NOMO-1 treated with DMSO at 0.1 percent for 48 hours (cell line): ENCODE results near the gene GADD45GIP1.

ENCODE experiments used
- DNase-seq: peaks from one replicate; lab custom pipeline; 2025; ENCODE audit not compliant: unreplicated experiment; lab: John Stamatoyannopoulos, UW

The GADD45GIP1 gene

DNA sequence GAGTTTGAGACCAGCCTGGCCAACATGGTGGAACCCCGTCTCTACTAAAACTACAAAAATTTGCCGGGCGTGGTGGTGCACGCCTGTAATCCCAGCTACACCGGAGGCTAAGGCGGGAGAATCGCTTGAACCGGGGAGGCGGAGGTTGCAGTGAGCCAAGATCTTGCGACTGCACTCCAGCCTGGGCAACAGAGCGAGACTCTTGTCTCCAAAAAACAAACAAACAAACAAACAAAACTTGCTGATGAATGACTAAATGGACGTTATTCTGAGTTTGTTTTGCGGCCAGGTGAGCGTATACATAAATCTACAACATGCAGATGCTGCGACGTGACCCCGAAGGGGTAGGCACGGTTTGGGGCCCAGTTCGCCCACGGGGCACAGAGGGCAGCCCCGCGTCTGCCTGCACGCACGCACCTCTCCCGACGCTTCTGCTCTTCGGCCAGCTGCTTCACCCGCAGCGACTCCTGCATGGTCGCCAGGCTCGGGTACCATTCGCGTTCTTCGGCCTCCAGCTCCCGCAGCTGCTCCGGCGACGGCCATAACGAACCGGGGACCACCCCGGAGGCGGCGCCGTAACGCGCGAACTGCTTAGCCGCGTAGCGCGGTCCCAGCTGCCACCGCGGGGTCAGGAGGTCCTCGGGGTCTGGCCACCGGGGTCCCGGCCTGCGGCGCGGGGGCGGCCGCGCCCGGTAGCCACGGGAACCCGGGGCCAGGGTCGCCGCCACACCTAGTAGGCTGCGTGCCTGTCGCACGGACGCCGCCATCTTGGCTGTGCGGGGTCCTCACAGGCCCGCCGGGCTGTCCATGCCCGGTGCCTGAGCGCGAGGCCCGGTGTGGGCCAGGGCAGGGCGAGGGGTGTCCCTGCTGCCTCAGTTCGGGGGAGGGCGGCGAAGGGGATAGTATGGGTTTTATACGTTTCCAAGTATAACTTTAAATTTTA lies at the start of gene GADD45GIP1:
Gene GADD45GIP1, minus strand, starts transcription at position 778 of the 943 bp plus-strand sequence. Its CDS starts 11 bp downstream, at position 767.
- peak; percentile 66 for DNase-seq

DNA sequence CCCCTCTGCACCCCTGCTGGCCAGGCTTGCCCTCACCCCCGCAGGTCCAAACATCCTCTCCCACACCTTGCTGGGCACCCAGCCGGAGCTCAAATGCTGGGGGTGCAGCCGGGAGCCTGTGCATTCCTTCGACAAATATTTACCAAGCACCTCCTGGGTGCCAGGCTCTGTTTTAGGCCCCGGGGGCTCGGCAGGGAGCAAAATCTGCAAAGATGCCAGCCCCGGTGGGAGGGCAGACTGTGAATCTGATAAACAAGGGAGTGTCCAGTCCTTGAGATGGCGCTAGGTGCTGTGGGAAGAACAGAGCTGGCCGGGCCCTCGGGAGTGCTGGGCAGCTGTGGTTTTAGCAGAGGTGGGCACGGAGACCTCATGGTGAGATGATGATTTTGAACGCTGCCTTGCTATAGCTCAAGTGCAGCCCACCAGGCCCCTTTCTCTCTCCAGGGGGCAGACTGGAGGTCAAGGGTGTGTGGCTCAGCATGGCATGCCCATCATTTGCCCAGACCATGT lies 48.9 kb upstream of the GADD45GIP1 start:
- no peak for DNase-seq

DNA sequence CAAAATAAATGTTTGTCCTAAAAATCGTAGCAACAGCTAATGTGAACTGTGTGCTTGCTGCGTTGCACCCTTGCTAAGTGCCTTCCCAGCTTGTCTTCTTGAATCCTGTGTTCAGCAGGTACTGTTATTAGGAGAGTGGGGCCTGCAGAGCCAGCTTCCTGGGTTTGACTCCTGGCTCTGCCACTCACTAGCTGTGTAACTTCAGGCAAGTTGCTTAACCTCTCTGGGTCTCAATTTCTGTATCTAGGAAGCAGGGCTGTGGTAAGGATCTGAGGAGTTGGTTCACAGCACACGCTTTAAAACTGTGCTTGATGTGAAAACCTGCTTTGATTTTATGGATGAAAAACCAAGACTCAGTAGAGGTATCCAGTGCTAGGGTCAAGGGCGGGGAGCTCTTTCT lies 48.2 kb upstream of the GADD45GIP1 start:
- no peak for DNase-seq

DNA sequence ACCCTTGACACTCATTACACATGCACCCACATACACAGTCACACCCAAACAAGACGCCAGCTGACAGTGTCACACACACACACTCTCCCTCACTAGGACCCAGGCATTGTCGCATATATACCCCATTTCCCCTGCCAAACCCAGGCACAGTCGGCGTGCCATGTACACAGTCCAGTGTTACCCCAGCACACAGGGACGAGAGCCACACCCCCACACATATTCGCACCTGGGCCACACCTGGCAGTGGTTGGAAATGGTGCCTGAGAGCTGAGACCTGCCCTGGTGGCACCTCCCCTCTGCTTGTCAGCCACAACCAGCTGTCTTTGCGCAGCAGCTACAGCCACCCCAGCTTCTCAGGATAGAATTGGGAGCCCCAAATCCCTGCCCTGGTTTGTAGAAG lies 47.2 kb upstream of the GADD45GIP1 start:
- DNase-seq = no peak

DNA sequence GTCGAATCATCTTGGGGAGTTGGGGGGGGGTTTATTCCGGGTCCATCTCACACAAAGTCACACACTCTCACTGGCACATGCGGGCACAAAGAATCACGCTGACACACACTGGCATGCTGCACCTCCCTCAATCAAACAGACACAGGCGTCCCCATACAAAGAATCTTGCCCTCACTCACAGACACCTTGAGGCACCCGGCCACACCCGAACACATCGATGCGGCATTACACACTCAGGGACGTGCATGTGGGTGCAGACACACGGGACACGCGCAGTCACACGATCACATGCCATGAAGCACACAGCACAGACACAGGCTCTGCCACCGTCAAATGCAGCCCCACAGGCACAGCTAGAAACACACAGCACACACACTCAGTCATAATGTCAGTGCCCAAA lies 46.1 kb upstream of the GADD45GIP1 start:
- DNase-seq = no peak

DNA sequence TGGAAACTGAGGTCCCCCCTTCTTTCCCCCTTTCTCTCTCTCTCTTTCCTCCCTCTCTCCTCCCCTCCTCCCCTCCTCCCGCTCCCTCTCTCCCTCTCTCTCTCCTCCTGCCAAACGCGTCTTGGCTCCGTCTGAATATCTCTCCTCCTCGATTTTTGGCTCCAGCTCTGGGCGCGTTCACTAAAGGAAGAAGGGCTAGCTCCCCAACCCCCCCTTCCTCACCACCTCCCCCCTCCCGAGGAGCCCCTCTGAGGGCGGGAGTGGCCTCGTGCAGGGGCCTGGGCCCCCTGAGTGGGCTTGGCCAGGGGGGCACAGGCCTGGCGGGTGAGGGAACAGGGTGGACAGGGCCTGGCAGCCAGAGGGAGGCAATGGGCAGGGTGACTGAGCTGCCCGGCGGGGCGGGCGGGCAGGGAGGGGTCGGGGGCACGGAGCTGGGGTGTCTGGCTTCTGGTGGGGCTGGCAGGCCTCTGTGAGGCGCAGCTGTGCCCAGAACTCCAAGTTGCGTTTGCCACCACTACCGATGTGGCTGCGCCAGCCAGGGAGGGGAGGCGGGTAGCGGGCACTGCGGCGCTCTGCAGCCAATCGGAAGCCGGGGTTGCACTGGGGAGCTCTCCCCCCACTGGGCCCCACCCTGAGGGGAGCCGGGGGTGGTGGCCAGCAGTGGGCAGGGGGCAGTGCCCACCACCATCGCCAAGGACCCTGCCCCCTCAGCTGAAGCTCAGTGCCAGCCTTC lies 45.3 kb upstream of the GADD45GIP1 start:
- no peak for DNase-seq

DNA sequence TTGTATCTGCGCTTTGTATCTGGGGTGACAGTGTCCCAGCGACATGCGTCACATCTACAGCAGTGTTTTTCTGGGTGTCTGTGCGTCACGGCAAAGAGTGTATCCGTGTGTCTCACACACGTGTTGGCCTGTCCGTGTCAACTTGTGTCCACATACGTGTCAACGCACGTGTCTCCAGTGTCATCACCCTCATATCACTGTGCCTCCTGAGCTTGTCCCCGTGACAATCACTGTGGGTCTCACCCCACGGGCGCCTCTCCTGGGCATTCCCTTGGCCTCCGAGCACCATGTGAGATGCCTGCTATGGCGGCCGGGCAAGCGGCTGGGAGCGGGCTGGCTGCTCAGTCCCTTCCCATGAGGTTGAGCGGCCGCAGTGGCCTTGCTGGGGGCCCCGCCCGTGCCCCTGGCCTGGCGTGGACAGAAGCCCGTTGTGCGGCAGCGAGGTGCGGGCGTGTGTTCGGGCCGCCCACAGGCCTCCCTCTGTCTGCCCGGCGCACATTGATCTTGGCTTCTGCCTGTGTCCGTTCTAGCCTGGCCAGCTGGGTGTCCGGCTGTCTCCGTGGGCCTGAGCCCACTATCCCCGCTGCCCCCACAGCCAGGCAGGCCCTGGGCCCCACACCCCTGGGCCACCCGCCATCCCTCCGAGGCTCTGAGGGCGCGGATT lies 44.6 kb upstream of the GADD45GIP1 start:
- DNase-seq = no peak

DNA sequence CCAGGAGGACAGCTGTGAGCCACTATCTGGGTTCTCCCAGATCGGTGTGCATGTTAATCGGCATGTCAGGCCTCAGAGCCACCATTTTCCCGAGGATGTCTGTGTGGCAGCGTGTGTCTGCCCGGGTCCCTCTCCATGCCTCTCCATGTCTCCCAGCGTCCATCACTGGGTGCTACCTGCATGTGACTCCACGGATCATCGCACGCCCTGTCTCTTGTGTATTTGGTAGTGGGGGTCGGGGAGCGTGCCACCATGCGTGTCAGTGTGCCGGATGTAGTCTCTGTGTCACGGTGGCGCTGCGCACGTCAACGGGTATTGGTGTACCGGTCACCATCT lies 44.1 kb upstream of the GADD45GIP1 start:
- DNase-seq = no peak

DNA sequence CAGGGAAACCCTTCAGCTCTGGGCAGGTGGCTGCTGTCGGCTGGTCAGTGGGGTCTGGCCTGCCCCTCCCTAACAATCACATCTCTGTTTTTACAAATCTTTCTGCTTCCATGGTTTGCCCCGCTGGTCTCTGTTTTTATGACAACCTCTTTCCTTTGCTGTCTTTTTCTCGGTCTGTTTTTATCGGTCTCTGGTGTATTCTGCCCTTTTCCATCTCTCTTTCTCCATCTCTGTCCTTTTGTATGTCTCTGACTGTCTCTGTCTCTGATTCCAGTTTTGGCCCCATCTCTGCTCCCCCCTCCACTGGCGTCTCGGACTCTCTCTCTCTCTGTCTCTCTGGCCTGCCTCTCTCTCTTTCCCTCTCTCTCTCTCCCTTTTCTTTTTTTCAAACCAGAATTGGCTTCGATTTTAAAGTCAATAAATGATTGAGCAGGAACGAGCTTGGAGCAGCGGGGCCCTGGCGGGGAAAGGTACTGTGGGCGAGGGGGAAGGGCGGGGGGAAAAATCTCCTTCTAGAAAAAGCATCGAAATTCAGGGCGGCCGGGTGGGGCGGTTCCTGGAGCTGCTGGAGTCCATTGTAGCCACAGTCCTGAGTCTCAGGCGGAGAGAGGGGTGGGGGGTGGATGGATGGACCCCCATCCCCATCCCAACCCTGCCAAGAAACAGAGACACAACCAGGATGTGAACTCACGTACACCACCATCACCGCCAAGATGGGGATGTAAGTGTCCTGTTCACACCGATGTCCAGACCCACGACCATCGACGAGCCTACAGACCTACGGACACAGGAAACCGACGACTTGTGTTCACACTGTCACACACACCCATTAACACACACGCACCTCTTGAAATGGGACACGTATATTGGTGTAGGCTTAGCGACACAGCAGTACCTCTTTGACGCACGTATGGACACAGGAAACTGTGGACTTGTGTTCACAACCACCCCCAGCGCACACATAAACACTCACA lies 41.2 kb upstream of the GADD45GIP1 start:
- DNase-seq = no peak

DNA sequence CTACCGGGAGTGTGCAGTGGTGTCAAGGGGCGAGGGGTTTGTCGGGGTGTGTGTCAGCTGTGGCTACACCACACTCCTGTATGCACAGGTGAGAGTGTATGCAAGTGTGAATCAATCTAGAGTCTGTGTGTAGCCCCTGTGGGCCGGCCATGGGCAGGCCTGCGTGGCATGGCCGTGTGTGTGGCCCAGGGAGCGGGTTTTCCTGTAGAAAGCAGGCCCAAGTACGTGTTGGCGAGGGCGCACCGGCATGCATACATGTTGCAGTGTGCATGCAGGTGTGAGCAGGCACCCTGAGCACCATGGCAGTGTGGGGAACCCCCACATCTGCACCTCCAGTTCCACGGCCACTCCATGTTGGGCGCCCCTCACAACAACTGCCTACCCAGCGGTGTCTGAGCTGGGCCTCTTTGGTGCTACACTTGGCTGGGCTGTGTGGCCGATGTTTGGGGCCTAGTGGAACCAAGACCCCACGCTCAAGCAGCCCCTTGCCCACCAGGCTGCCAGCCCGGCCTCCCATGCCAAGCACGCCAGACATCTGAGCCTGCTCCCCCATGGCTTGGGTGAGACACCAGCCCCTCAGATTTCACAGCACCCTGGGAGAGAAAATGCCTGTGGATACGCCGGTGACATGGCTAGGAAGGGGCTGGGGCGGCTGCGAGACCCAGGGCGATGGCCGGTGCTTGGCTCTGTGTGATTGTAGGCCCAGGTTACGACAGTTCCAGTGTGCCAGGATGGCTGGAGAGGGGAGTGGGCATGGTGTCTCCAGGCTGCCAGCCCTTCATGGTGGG lies 40.4 kb upstream of the GADD45GIP1 start:
- no peak for DNase-seq

DNA sequence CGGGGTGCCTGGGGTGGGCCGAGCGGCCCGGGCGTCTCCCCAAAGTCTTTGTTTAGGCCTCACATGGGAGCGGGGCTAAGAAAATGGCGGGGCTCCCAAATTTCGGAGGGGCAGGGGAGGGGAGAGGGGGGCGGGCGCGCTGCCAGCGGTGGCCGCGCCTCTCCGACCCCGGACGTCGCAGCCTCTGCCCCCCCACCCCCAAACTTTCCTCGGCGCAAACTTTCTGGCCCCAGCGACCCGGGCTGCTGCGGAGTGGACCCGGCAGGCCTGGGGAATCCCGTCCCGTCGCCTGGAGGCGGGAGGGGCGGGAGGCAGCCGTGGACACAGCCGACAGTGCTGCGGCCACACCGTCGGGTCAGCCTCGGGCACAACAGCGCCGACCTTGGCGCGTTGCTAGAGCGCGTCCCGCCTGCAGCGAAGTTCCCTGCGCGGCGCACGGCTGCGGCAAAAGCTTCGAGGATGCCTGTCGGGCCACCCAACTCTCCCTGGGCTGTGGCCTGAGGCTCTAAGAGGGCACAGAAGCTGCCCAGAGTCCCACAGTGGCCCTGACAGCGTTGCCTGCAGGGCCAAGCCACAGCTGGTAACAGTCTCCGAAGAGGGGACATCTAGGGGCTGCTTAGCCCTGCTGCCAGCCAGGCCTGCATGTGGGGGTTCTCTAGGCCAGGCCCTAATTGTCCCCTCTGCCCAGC lies 39.5 kb upstream of the GADD45GIP1 start:
- DNase-seq = no peak

DNA sequence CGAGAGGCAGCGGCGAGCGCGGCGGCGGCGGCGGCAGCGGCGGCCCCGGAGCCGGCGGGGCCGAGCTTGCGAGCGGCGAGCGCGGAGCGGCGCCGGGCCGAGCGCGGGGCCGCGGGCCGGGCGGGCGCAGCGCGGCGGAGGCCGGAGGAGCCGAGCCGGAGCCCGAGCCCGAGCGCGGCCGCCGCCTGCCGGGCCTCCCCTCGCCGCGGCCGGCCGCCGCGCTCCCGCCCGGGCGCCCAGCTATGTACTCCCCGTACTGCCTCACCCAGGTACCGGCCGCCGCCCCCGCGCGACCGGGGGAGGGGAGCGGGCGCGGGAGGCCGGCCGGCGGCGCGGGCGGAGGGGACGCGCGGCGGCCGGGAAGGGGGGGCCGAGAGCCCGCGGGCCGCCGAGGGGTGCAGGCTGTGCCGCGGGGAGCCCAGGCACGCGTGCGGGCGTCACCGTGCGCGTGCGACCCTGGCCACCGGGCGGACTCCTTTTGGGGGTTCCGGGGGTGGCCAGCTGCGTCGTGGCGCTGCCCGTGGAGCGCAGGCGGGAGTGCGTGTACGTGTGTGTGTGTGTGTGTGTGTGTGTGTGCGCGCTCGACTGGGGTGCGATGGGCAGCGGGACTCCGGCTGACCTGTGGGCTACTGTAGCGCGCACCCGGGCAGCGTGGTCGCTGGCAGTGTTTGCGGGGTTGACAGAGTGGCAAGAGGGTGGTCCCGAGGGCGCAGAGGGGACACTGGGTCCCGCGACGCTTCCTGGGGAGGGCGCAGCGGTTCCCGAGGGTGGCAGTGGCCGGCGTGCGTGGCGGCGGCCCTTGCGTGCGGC lies 38.8 kb upstream of the GADD45GIP1 start:
- no peak for DNase-seq

DNA sequence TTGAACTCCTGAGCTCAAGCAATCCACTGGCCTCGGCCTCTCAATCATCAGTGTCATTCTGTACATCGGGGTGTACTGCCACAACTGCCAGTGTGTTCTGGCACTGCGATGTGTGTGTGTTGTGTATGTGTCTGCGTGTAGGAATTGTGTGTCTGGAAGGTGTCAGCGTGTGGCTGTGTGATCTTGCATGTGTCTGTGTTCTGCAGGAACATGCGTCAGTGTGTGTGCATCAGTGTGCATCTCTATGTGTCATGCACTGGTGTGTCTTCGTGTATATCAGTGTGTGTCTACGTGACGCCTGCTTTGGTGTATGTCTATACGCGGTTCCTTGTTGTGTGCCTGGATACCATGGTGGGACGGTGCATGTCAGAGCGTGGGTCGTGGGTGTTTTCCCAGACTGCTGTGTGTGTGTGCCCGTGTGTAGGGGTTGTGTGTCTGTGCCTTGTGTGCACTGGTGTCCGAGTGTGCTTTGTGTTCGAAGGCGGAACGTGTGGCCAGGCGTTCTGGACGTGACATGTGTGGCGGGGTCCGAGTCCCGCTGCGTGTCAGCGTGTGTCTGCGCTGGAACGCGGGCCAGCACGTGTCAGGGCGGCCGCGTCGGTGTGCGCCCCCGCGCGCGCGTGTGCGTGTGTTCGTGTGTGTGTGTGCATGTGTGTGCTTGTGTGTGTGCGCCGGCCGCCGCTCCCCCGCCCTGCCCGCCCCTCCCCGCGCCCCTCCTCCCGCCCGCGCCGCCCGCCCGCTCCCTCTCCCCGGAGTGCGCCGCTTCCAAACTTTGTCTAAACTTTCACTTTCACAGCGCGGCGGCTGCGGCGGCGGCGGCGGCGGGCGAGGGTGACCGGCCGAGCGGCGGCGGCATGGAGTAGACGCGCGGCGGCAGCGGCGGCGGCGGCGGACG lies 37.9 kb upstream of the GADD45GIP1 start, which contains the start of gene NFIX:
Gene NFIX, plus strand, starts transcription at position 775 of the 895 bp plus-strand sequence. CDS start 363 bp downstream, outside the sequence.
- DNase-seq = peak; percentile 61

DNA sequence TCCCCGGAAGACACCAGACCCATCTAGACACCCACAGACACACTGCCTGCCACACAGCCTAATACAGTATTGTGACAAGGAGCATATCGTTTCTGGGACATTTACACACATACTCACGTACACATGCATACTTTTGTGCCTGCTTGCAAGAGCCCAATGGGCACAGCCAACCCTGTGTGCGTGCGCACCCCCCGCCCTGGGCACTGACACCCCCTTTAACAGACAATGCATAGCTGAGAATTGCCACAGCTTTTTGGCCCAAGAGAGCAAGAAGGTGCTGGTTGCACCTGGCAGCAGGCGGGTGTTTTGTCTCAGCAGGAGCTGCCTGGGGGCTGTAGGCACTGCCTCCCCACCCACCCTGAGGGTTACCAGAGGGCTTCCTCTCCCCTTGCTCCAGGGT lies 36.5 kb upstream of the GADD45GIP1 start:
- DNase-seq = no peak

DNA sequence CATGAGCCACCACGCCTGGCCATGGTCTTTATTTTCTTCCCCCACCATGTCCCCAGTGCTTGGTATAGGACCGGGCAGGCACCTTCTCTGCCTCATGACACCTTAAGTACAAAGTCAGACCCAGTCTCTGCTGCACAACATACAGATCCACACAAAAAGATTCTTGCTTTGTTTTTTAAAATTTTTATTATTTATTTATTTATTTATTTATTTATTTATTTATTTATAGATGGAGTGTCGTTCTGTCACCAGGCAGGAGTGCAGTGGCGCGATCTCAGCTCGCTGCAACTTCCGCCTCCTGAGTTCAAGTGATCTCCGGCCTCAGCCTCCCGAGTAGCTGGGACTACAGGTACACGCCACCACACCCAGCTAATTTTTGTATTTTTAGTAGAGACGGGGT lies 35.7 kb upstream of the GADD45GIP1 start:
- DNase-seq = no peak

DNA sequence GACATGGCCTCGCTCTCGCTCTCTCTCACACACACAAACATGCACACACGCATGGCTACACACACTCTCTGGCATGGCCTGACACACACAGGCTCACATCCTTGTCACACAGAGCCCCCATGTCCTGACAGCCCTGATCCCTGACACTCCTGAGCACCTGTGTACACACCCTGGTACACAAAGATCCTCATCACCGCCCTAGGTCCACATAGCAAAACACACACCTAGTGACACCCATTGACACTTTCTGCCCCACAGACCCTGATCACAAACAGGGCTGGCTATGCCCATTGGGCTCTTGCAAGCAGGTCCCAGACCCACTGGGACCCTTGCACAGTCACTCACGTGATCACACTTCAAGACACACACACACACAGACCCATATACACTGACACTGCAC lies 34.3 kb upstream of the GADD45GIP1 start:
- no peak for DNase-seq

DNA sequence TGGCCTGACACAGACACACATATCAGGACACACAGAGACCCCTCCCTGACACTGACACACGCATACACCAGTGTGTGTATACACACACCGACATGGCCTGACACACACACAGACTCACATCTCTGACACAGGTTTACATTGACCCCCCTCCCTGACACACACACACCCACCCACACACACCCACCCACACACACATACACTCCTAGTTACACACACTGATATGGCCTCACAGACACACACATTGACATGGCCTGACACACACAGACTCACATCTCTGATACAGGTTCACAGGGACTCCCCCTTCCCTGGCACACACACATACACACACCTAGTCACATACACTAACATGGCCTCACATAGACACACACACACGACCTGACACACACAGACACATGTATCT lies 33.8 kb upstream of the GADD45GIP1 start:
- DNase-seq = no peak
